Activated CD4-positive, alpha-beta memory T cell treated with anti-CD3 and anti-CD28 coated beads, Interleukin-2, amount 10 ng/mL, durations not matched to agents 7 days and 5 days (primary cell): ENCODE data around the gene FERMT3. TPM values are rescaled to one million over a fixed set of nuclear protein-coding genes. Genes with fewer than 3 reads are reported as not detected.

Source experiments
- total RNA-seq, 2 experiments: library from RNA; stranded (reverse); gene quantifications; one replicate each; pipeline ENCODE4 v1.2.3, GENCODE V29; 2021

The FERMT3 gene
- total RNA-seq, 2 experiments from 2014 or later: 195 to 199 TPM

Other genes with a start within 250 kb of the FERMT3 start
- 100 to 1,000 TPM; 506 to 527 TPM for gene COX8A, start 232.1 kb upstream of the FERMT3 start, total RNA-seq
- gene OTUB1, start 220.3 kb upstream of the FERMT3 start, total RNA-seq: 10 to 100 TPM; 86.8 to 93.6 TPM
- gene FLRT1, start 170.8 kb upstream of the FERMT3 start, total RNA-seq: under 1 TPM; 0.05 to 0.23 TPM
- 1 to 10 TPM; 8.8 to 9.1 TPM for gene MACROD1, start 40.6 kb upstream of the FERMT3 start, total RNA-seq
- gene STIP1, start 20.6 kb upstream of the FERMT3 start, total RNA-seq: 100 to 1,000 TPM; 258 to 269 TPM
- 10 to 100 TPM; 34.7 to 35.3 TPM for gene TRPT1, start 19.5 kb downstream of the FERMT3 start, total RNA-seq
- 10 to 100 TPM; 84.8 to 90.6 TPM for gene NUDT22, start 19.6 kb downstream of the FERMT3 start, total RNA-seq
- 10 to 100 TPM; 40.8 to 42.0 TPM for gene DNAJC4, start 23.8 kb downstream of the FERMT3 start, total RNA-seq
- gene VEGFB, start 27.9 kb downstream of the FERMT3 start, total RNA-seq: 10 to 100 TPM; 49.1 to 58.5 TPM
- 10 to 100 TPM; 26.4 to 27.9 TPM for gene FKBP2, start 34.4 kb downstream of the FERMT3 start, total RNA-seq
- gene PPP1R14B, start 40.2 kb downstream of the FERMT3 start, total RNA-seq: 100 to 1,000 TPM in 1 of 2 experiments, 10 to 100 TPM in 1; 96.9 to 105 TPM
- 10 to 100 TPM; 12.5 to 14.0 TPM for gene PLCB3, start 44.8 kb downstream of the FERMT3 start, total RNA-seq
- 10 to 100 TPM; 36.5 to 39.2 TPM for gene BAD, start 77.9 kb downstream of the FERMT3 start, total RNA-seq
- 10 to 100 TPM; 31.4 to 37.9 TPM for gene GPR137, start 79.1 kb downstream of the FERMT3 start, total RNA-seq
- under 1 TPM in 1 of 2 experiments, not detected in 1; 0.15 TPM for gene KCNK4, start 84.6 kb downstream of the FERMT3 start, total RNA-seq
- not detected for gene CATSPERZ, start 93.6 kb downstream of the FERMT3 start, total RNA-seq
- 10 to 100 TPM; 38.5 to 42.2 TPM for gene ESRRA, start 98.8 kb downstream of the FERMT3 start, total RNA-seq
- gene TRMT112, start 110.8 kb downstream of the FERMT3 start, total RNA-seq: 100 to 1,000 TPM; 137 to 145 TPM
- gene PRDX5, start 111.4 kb downstream of the FERMT3 start, total RNA-seq: 100 to 1,000 TPM; 137 to 139 TPM
- 100 to 1,000 TPM in 1 of 2 experiments, 10 to 100 TPM in 1; 99.1 to 106 TPM for gene CCDC88B, start 133.5 kb downstream of the FERMT3 start, total RNA-seq
- gene RPS6KA4, start 152.4 kb downstream of the FERMT3 start, total RNA-seq: 10 to 100 TPM; 40.2 to 43.5 TPM